ENCODE measurements around the gene ARPC5L.

DNA sequence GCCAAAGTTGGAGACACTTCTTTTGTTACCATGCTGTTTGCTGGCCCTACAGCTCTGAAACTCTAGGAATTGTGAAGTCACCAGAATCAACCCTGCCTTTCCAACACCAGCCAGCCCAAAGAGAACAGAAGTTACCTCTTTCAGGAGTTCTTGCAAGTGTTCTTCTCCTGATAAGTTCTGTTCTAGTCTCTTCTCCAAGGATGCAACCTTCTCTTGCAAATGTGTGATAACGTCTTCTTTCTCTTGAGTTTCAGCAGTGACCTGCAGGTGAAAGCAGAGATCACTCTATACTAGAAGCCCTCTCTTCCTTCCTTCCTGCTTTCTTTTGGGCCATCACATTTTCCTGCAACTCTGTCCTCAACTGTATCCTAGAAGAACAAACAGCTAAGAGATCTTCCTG is 49.8 kb downstream of the ARPC5L start:
- TF ChIP-seq POLR2A (IDR thresholded peaks at IDR 0.05; ENCODE audit: control extremely low read depth in 1 of 2, low read depth in 2 of 2, low read length in 2 of 2) (no peak), EZH2 (IDR thresholded peaks at IDR 0.05; ENCODE audit: low read depth, low read length, severe bottlenecking) (no peak), RAD21 (IDR thresholded peaks at IDR 0.05 in 1 of 2, conservative IDR thresholded peaks at IDR 0.05 in 1 of 2; ENCODE audit: low read depth in 2 of 2, low read length in 2 of 2) (no peak), JUND (IDR thresholded peaks at IDR 0.05; ENCODE audit: low read length) (no peak), BACH1 (IDR thresholded peaks at IDR 0.05; ENCODE audit: low read length) (no peak)
- TF ChIP-seq, protein P1, sequence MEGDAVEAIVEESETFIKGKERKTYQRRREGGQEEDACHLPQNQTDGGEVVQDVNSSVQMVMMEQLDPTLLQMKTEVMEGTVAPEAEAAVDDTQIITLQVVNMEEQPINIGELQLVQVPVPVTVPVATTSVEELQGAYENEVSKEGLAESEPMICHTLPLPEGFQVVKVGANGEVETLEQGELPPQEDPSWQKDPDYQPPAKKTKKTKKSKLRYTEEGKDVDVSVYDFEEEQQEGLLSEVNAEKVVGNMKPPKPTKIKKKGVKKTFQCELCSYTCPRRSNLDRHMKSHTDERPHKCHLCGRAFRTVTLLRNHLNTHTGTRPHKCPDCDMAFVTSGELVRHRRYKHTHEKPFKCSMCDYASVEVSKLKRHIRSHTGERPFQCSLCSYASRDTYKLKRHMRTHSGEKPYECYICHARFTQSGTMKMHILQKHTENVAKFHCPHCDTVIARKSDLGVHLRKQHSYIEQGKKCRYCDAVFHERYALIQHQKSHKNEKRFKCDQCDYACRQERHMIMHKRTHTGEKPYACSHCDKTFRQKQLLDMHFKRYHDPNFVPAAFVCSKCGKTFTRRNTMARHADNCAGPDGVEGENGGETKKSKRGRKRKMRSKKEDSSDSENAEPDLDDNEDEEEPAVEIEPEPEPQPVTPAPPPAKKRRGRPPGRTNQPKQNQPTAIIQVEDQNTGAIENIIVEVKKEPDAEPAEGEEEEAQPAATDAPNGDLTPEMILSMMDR (IDR thresholded peaks at IDR 0.05; ENCODE audit: control extremely low read depth in 1 of 3, insufficient read depth in 1 of 3, low read depth in 1 of 3, low read length in 3 of 3) = no peak

All from H1 (cell line).